ENCODE data around the gene SAXO2.

- TF ChIP-seq POLR2A (IDR thresholded peaks at IDR 0.05; ENCODE audit: low read depth, low read length): no peak
- no peak for TF ChIP-seq ETV6 (conservative IDR thresholded peaks at IDR 0.05 in 1 of 2, IDR thresholded peaks at IDR 0.05 in 1 of 2; ENCODE audit: borderline replicate concordance in 1 of 2, low read depth in 1 of 2)
- TF ChIP-seq TARDBP (IDR thresholded peaks at IDR 0.05; ENCODE audit: borderline replicate concordance): no peak
- TF ChIP-seq NFYA (IDR thresholded peaks at IDR 0.05; ENCODE audit: borderline replicate concordance, low read depth, low read length): no peak
- no peak for TF ChIP-seq ZBTB33 (IDR thresholded peaks at IDR 0.05)
- no peak for TF ChIP-seq EP300 (IDR thresholded peaks at IDR 0.05; ENCODE audit: borderline replicate concordance in 1 of 2, control insufficient read depth in 1 of 2, low read depth in 2 of 2, low read length in 2 of 2)
- TF ChIP-seq CEBPB (IDR thresholded peaks at IDR 0.05; ENCODE audit: borderline replicate concordance in 1 of 2, low read depth in 2 of 2, low read length in 2 of 2): no peak
- TF ChIP-seq, protein P1, sequence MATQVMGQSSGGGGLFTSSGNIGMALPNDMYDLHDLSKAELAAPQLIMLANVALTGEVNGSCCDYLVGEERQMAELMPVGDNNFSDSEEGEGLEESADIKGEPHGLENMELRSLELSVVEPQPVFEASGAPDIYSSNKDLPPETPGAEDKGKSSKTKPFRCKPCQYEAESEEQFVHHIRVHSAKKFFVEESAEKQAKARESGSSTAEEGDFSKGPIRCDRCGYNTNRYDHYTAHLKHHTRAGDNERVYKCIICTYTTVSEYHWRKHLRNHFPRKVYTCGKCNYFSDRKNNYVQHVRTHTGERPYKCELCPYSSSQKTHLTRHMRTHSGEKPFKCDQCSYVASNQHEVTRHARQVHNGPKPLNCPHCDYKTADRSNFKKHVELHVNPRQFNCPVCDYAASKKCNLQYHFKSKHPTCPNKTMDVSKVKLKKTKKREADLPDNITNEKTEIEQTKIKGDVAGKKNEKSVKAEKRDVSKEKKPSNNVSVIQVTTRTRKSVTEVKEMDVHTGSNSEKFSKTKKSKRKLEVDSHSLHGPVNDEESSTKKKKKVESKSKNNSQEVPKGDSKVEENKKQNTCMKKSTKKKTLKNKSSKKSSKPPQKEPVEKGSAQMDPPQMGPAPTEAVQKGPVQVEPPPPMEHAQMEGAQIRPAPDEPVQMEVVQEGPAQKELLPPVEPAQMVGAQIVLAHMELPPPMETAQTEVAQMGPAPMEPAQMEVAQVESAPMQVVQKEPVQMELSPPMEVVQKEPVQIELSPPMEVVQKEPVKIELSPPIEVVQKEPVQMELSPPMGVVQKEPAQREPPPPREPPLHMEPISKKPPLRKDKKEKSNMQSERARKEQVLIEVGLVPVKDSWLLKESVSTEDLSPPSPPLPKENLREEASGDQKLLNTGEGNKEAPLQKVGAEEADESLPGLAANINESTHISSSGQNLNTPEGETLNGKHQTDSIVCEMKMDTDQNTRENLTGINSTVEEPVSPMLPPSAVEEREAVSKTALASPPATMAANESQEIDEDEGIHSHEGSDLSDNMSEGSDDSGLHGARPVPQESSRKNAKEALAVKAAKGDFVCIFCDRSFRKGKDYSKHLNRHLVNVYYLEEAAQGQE (IDR thresholded peaks at IDR 0.05; ENCODE audit: low read depth, low read length): no peak
Measured at GRCh38 chr15:82307714-82308081, 45.1 kb downstream of the SAXO2 start.
